Mesendoderm (in vitro differentiated cells): ENCODE results near the gene IL24. TPM values are rescaled to one million over a fixed set of nuclear protein-coding genes. Genes with fewer than 3 reads are reported as not detected.
"Not testable (repeated sequence)": the region's sequence is repeated elsewhere in the genome, so short reads cannot be mapped to it uniquely, and the experiment has no call there.

Source experiments
- DNase-seq: peaks from one replicate; pipeline ENCODE4 v3.0.0; 2013
- H2AK5ac ChIP-seq: 2 replicates; pipeline ENCODE4 v1.6.1; 2013; ENCODE audit warnings: low read length, inconsistent platforms
- H2BK120ac ChIP-seq: 2 replicates; pipeline ENCODE4 v1.6.1; 2013; ENCODE audit warnings: low read depth, mild to moderate bottlenecking, low read length, moderate library complexity, mixed read lengths
- H2BK15ac ChIP-seq: replicated peaks from 2 replicates; pipeline ENCODE4 v1.6.1; 2013; ENCODE audit warnings: low read depth, mild to moderate bottlenecking, moderate library complexity
- H2BK5ac ChIP-seq: 2 replicates; pipeline ENCODE4 v1.6.1; 2013; ENCODE audit warnings: low read length, inconsistent platforms
- H3K18ac ChIP-seq: 2 replicates; pipeline ENCODE4 v1.6.1; 2013; ENCODE audit warnings: mild to moderate bottlenecking, low read length, mixed read lengths
- H3K23ac ChIP-seq: one replicate; pipeline ENCODE4 v1.6.1; 2013; ENCODE audit warnings: low read length
- H3K27ac ChIP-seq: 2 replicates; pipeline ENCODE4 v1.5.1; 2013; ENCODE audit warnings: low read depth, mild to moderate bottlenecking, inconsistent platforms, low read length, moderate library complexity
- H3K27me3 ChIP-seq: 2 replicates; pipeline ENCODE4 v1.6.1; 2013; ENCODE audit warnings: low read length, control low read depth, mild to moderate bottlenecking, inconsistent platforms; ENCODE audit not compliant: insufficient read depth, poor library complexity
- H3K36me3 ChIP-seq: 2 replicates; pipeline ENCODE4 v1.6.1; 2013; ENCODE audit warnings: low read length, inconsistent platforms; ENCODE audit not compliant: control insufficient read depth, insufficient read depth
- H3K4ac ChIP-seq: one replicate; pipeline ENCODE4 v1.6.1; 2013; ENCODE audit warnings: low read depth, mild to moderate bottlenecking, low read length, moderate library complexity
- H3K4me1 ChIP-seq: 2 replicates; pipeline ENCODE4 v1.6.1; 2013; ENCODE audit warnings: low read depth, low read length, inconsistent platforms; ENCODE audit not compliant: control insufficient read depth
- H3K4me2 ChIP-seq: 2 replicates; pipeline ENCODE4 v1.6.1; 2013; ENCODE audit warnings: low read length
- H3K4me3 ChIP-seq: 2 replicates; pipeline ENCODE4 v1.5.1; 2013; ENCODE audit warnings: mild to moderate bottlenecking, low read length
- H3K56ac ChIP-seq: one replicate; pipeline ENCODE4 v1.6.1; 2013; ENCODE audit warnings: low read length
- H3K79me1 ChIP-seq: 2 replicates; pipeline ENCODE4 v1.6.1; 2013; ENCODE audit warnings: low read length, inconsistent platforms
- H3K79me2 ChIP-seq: 2 replicates; pipeline ENCODE4 v1.6.1; 2013; ENCODE audit warnings: mild to moderate bottlenecking, low read length; ENCODE audit not compliant: control insufficient read depth, insufficient read depth
- H3K9ac ChIP-seq: 2 replicates; pipeline ENCODE4 v1.6.1; 2013; ENCODE audit warnings: low read length, inconsistent platforms
- H4K5ac ChIP-seq: one replicate; pipeline ENCODE4 v1.6.1; 2013; ENCODE audit warnings: low read length
- H4K8ac ChIP-seq: one replicate; pipeline ENCODE4 v1.6.1; 2013; ENCODE audit warnings: low read depth, mild to moderate bottlenecking, control low read depth, low read length, moderate library complexity
- WGBS: extraction: QIAGEN DNeasy Blood & Tissue Kit; methylation state at CpG from one replicate; pipeline ENCODE4 v1.1.7; 2013; ENCODE audit warnings: low lambda C conversion rate, missing lambda C conversion rate; ENCODE audit not compliant: insufficient coverage; ENCODE audit errors: extremely low coverage; 5-methylcytosine and 5-hydroxymethylcytosine counted together
- polyA plus RNA-seq, 2 experiments: library from polyadenylated mRNA; stranded (reverse); fragments of 200-250 nt; gene quantifications; one replicate each; pipeline ENCODE4 v1.2.3, GENCODE V29; 2013

IL24 gene, protein sequence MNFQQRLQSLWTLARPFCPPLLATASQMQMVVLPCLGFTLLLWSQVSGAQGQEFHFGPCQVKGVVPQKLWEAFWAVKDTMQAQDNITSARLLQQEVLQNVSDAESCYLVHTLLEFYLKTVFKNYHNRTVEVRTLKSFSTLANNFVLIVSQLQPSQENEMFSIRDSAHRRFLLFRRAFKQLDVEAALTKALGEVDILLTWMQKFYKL
- polyA plus RNA-seq (2013, experiment 1 of 2), result 0.06 TPM
- 0.07 TPM for polyA plus RNA-seq (2013, experiment 2 of 2)

DNA sequence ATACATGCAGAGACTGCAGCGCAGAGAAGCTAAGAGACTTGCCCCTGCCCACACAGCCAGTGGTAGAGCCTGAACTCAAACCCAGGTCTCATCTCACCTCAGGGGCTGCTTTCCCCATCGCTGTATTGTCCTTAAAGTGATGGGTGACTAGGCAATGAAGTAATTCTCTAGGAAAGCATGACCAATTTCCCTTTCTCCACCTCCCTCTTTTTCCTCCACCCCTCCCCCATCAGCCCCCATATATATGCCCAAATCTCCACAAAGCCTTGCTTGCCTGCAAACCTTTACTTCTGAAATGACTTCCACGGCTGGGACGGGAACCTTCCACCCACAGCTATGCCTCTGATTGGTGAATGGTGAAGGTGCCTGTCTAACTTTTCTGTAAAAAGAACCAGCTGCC lies at the start of gene IL24:
IL24 (plus strand) TSS at position 269 of the 400 bp plus-strand sequence. CDS start 390 bp downstream, outside the sequence.
- H3K27ac ChIP-seq, result no peak within 1 kb of the TSS

DNA sequence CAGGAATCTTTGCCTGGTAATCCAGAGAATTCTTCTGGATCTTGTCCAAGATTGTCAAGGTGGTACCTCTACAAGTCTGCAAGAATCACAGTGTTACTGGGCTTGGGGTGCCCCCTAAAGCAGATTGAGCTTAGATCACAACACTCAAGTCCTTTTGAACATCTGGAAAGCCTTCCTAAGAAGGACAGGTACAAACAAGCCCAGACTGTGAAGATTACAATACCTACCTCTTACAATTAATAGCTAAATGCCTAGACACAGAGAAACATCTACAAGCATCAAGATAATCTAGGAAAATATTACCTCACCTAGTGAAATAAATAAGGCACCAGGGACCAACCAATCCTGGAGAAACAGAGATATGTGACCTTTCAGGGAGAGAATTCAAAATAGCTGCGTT lies 49.3 kb upstream of the IL24 start:
- Histone ChIP-seq H3K4me1 (no peaks in the 10 kb centered on the region), H2AK5ac (no peak overlapping the region), H3K27ac (no peak overlapping the region), H2BK15ac (no peak overlapping the region), H3K4me2 (no peak overlapping the region), H3K9ac (no peak overlapping the region), H3K18ac (no peak overlapping the region), H3K79me1 (no peaks in the 10 kb centered on the region), H3K23ac (no peak overlapping the region), H4K5ac (no peak overlapping the region), H3K36me3 (no peaks in the 10 kb centered on the region), H4K8ac (no peak overlapping the region), H3K27me3 (no peaks in the 10 kb centered on the region), H3K4ac (no peak overlapping the region), H2BK120ac (no peak overlapping the region), H3K79me2 (no peaks in the 10 kb centered on the region), H3K56ac (no peak overlapping the region), H3K4me3 (no peak overlapping the region), H2BK5ac (no peak overlapping the region)
- DNase-seq, result no peak
- WGBS, result no CpG with 5 or more reads among the region's 1 CpG

More for the DNA sequence above, at the start of gene IL24:
- no peak within 1 kb of the TSS for H4K8ac ChIP-seq
- WGBS, result no CpG with 5 or more reads among the region's 4 CpGs
- no peak within 1 kb of the TSS for H3K4me2 ChIP-seq
- no peak within 1 kb of the TSS for H3K4ac ChIP-seq
- H3K4me3 ChIP-seq, result no peak within 1 kb of the TSS
- H3K4me1 ChIP-seq, result peaks cover 4% of the 10 kb centered on the region
- no peak within 1 kb of the TSS for H3K9ac ChIP-seq
- H2BK5ac ChIP-seq, result no peak within 1 kb of the TSS
- H3K27me3 ChIP-seq, result no peaks in the 10 kb centered on the region
- DNase-seq, result no peak
- H3K18ac ChIP-seq, result no peak within 1 kb of the TSS
- H3K36me3 ChIP-seq, result no peaks in the 10 kb centered on the region
- no peak within 1 kb of the TSS for H2BK15ac ChIP-seq
- no peaks in the 10 kb centered on the region for H3K79me1 ChIP-seq
- H3K23ac ChIP-seq, result peak within 1 kb of the TSS; percentile 51
- H2AK5ac ChIP-seq, result no peak within 1 kb of the TSS
- H2BK120ac ChIP-seq, result no peak within 1 kb of the TSS
- no peak within 1 kb of the TSS for H4K5ac ChIP-seq
- no peaks in the 10 kb centered on the region for H3K79me2 ChIP-seq
- no peak within 1 kb of the TSS for H3K56ac ChIP-seq

DNA sequence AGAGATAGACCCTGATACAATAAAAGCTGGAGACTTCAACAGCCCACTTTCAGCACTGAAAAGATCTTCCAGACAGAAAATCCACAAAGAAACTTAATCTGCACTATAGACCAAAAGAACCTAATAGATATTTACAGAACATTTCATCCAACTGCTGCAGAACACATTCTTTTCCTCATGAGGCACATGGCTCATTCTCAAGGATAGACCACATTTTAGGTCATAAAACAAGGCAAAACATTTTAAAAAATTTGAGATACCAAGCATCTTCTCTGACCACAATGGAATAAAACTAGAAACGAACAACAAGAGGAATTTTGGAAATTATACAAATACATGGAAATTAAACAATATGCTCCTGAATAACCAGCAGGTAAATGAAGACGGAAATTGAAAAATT lies 46.8 kb upstream of the IL24 start:
- no peak overlapping the region for H2BK15ac ChIP-seq
- H3K79me2 ChIP-seq, result no peaks in the 10 kb centered on the region
- no peak overlapping the region for H3K56ac ChIP-seq
- H3K18ac ChIP-seq, result no peak overlapping the region
- no peak overlapping the region for H3K9ac ChIP-seq
- no peak overlapping the region for H2BK120ac ChIP-seq
- no peak overlapping the region for H3K23ac ChIP-seq
- H4K5ac ChIP-seq, result no peak overlapping the region
- no peak overlapping the region for H3K27ac ChIP-seq
- no peaks in the 10 kb centered on the region for H3K79me1 ChIP-seq
- no peak overlapping the region for H3K4me3 ChIP-seq
- H3K4me2 ChIP-seq, result no peak overlapping the region
- H4K8ac ChIP-seq, result no peak overlapping the region
- no peak overlapping the region for H2AK5ac ChIP-seq
- H3K4me1 ChIP-seq, result no peaks in the 10 kb centered on the region
- no peaks in the 10 kb centered on the region for H3K27me3 ChIP-seq
- H2BK5ac ChIP-seq, result no peak overlapping the region
- no CpG with 5 or more reads among the region's 2 CpGs for WGBS
- no peak overlapping the region for H3K4ac ChIP-seq
- DNase-seq, result no peak
- no peaks in the 10 kb centered on the region for H3K36me3 ChIP-seq

DNA sequence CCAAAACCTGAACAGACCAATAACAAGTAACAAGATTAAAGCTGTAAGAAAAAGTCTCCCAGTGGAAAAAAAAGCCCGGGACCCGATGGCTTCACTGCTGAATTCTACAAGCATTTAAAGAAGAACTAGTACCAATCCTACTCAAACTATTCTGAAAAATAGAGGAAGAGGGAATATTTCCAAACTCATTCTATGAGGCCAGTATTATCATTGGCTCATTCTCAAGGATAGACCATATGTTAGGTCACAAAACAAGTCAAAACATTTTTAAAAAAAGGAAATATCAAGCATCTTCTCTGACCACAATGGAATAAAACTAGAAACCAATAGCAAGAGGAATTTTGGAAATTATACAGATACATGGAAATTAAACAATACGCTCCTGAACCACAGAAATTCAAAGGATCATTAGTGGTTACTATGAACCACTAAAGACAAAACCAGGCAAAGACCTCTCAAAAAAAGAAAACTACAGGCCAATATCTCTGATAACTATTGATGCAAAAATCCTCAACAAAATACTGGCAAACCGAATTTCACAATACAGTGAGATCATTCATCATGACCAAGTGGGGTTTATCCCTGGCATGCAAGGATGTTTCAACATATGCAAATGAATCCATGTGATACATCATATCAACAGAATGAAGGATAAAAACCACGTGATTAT lies 45.8 kb upstream of the IL24 start:
- Histone ChIP-seq H3K23ac (no peak overlapping the region), H3K27me3 (no peaks in the 10 kb centered on the region), H2BK120ac (no peak overlapping the region), H3K79me2 (no peaks in the 10 kb centered on the region), H3K79me1 (no peaks in the 10 kb centered on the region), H3K9ac (no peak overlapping the region), H3K18ac (no peak overlapping the region), H2BK15ac (no peak overlapping the region), H3K4ac (no peak overlapping the region), H3K4me2 (no peak overlapping the region), H4K5ac (no peak overlapping the region), H4K8ac (no peak overlapping the region), H3K56ac (no peak overlapping the region), H3K36me3 (no peaks in the 10 kb centered on the region), H3K4me1 (no peaks in the 10 kb centered on the region), H3K4me3 (no peak overlapping the region), H2BK5ac (no peak overlapping the region), H3K27ac (no peak overlapping the region), H2AK5ac (no peak overlapping the region)
- WGBS, result no CpG with 5 or more reads among the region's 5 CpGs
- DNase-seq, result no peak

DNA sequence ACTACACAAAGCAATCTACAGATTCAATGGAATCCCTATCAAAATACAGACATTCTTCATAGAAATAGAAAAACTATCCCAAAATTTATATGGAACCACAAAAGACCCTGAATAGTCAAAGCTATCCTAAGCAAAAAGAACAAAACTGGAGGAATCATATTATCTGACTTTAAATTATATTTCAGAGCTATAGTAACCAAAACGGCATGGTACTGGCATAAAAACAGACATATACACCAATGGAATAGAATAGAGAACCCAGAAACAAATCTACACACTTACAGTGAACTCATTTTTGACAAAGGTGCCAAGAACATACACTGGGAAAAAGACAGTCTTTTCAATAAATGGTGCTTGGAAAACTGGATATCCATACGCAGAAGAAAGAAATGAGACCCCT lies 44.6 kb upstream of the IL24 start:
- H3K4ac ChIP-seq, H3K9ac ChIP-seq, DNase-seq, H3K79me1 ChIP-seq, H2BK15ac ChIP-seq, H3K4me1 ChIP-seq, H3K23ac ChIP-seq, H3K18ac ChIP-seq, H3K27me3 ChIP-seq, H3K4me2 ChIP-seq, H4K8ac ChIP-seq, H3K27ac ChIP-seq, H3K36me3 ChIP-seq, H4K5ac ChIP-seq, H3K79me2 ChIP-seq, H3K4me3 ChIP-seq, H3K56ac ChIP-seq, H2AK5ac ChIP-seq, H2BK120ac ChIP-seq, H2BK5ac ChIP-seq: not testable (repeated sequence)
- no CpG with 5 or more reads among the region's 2 CpGs for WGBS

DNA sequence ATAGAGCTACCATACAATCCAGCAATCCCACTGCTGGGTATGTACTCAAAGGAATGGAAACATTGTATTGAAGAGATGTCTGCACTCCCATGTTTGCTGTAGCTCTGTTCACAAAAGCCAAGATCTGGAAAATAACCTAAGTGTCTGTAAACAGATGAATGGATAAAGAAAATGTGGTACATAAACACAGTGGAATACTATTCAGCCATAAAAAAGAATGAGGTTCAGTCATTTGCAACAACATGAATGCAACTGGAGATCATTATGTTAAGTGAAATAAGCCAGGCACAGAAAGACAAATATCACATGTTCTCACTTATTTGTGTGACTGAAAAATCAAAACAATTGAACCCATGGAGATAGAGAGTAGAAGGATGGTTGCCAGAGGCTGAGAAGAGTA lies 43.5 kb upstream of the IL24 start:
- not testable (repeated sequence) for H3K79me1 ChIP-seq, H3K9ac ChIP-seq, DNase-seq, H3K4me3 ChIP-seq, H2BK120ac ChIP-seq, H3K4me1 ChIP-seq, H3K4ac ChIP-seq, H2BK5ac ChIP-seq, H4K8ac ChIP-seq, H3K56ac ChIP-seq, H2AK5ac ChIP-seq, H3K4me2 ChIP-seq, H3K36me3 ChIP-seq, H3K79me2 ChIP-seq, H2BK15ac ChIP-seq, H3K18ac ChIP-seq, H4K5ac ChIP-seq, H3K23ac ChIP-seq, H3K27me3 ChIP-seq, H3K27ac ChIP-seq
